ENCODE data around the gene ZCCHC7. TPM values are rescaled to one million over a fixed set of nuclear protein-coding genes. Genes with fewer than 3 reads are reported as not detected.

The ZCCHC7 gene
- total and polyA plus RNA-seq, 9 of the 15 experiments (the other 6 are each of a cell fraction or from before 2014, with no cell fraction given) = 34.1 to 68.9 (median 48.8) TPM

GRCh38 chr9:37266630-37267029, 146.3 kb downstream of the ZCCHC7 start:
- intact Hi-C loops (cut with micrococcal nuclease) = no loop called here
- Histone ChIP-seq H3K27ac (ENCODE audit: extremely low read depth, low read depth, low read length) (no peak overlapping the region), H3K27me3 (ENCODE audit: control insufficient read depth in 2 of 2, insufficient read depth in 2 of 2, low read length in 2 of 2) (no peaks in the 10 kb centered on the region), H3K4me2 (ENCODE audit: insufficient read depth, low read length) (no peak overlapping the region), H3K9me1 (ENCODE audit: control insufficient read depth, insufficient read depth, low read length) (no peaks in the 10 kb centered on the region), H3K4me3 (no peak overlapping the region), H3K4me1 (replicated peaks in 1 of 2; ENCODE audit: control insufficient read depth in 2 of 2, insufficient read depth in 2 of 2, low read length in 2 of 2) (peaks cover 3% of the 10 kb centered on the region in 2 experiments; a peak in 2 of 5 replicates), H3K36me3 (ENCODE audit: control insufficient read depth, insufficient read depth, low read length) (peaks cover 5% of the 10 kb centered on the region; the same call in 1 of the 3 replicates), H3K9me3 (replicated peaks; ENCODE audit: control insufficient read depth, insufficient read depth, low read depth, low read length) (no peaks in the 10 kb centered on the region), H3K9ac (ENCODE audit: insufficient read depth in 1 of 2, low read depth in 2 of 2, low read length in 2 of 2) (no peak overlapping the region), H3K79me2 (ENCODE audit: control insufficient read depth, insufficient read depth, low read length) (peaks cover 45% of the 10 kb centered on the region), H2AFZ (ENCODE audit: low read depth, low read length) (no peak overlapping the region), H4K20me1 (replicated peaks; ENCODE audit: control insufficient read depth, insufficient read depth, low read length) (no peaks in the 10 kb centered on the region)
- ChIA-PET POLR2A (no interaction called here), CTCF (ENCODE audit: low intra/inter-chr PET ratio) (no interaction called here)
- no peak for FAIRE-seq
- DNase-seq (ENCODE audit: extremely low read depth in 1 of 4, low spot score in 3 of 4) = no peak
- BruUV-seq (replicated peaks) = no TSS peak
- in situ Hi-C loops (cut with MboI) = no loop called here
- 94% methylated on average over 1 of the region's 1 CpG for WGBS (ENCODE audit: insufficient coverage, low coverage, missing lambda C conversion rate)
- no peak for ATAC-seq
- TF ChIP-seq ZMIZ1 (IDR thresholded peaks at IDR 0.05; ENCODE audit: low read depth in 2 of 2, low read length in 2 of 2) = no peak
- no peak for TF ChIP-seq NFE2L1 (tag; IDR thresholded peaks at IDR 0.05; ENCODE audit: borderline replicate concordance, low read depth)
- TF ChIP-seq ZNF778 (CRISPR knock-in tag; IDR thresholded peaks at IDR 0.05) = no peak
- no peak for TF ChIP-seq CEBPG (CRISPR knock-in tag; IDR thresholded peaks at IDR 0.05)
- TF ChIP-seq CEBPG (tag; conservative IDR thresholded peaks at IDR 0.05 in 1 of 2, IDR thresholded peaks at IDR 0.05 in 1 of 2) = peak; percentile 33 to 37; a peak in 1 of 4 replicates
- no peak for TF ChIP-seq SMAD4 (CRISPR knock-in tag; conservative IDR thresholded peaks at IDR 0.05)
- no peak for TF ChIP-seq C11orf30 (IDR thresholded peaks at IDR 0.05; ENCODE audit: low read depth)
- no peak for TF ChIP-seq FOXJ3 (CRISPR knock-in tag; IDR thresholded peaks at IDR 0.05)
- no peak for TF ChIP-seq HNRNPH1 (optimal IDR thresholded peaks at IDR 0.05; ENCODE audit: low read depth, low read length)
- no peak for TF ChIP-seq ZNF79 (CRISPR knock-in tag; IDR thresholded peaks at IDR 0.05; ENCODE audit: low read depth)
- TF ChIP-seq ZNF436 (CRISPR knock-in tag; IDR thresholded peaks at IDR 0.05) = no peak
- TF ChIP-seq ERF (CRISPR knock-in tag; IDR thresholded peaks at IDR 0.05) = no peak
- no peak for TF ChIP-seq ATF7 (IDR thresholded peaks at IDR 0.05)
- peak; percentile 18 for TF ChIP-seq RBM22 (IDR thresholded peaks at IDR 0.05; ENCODE audit: low read depth, low read length, poor library complexity, severe bottlenecking)
- peak; percentile 49 for TF ChIP-seq CEBPB (tag; IDR thresholded peaks at IDR 0.05)
- TF ChIP-seq ATF3 (IDR thresholded peaks at IDR 0.05) = peak; percentile 67
- no peak for TF ChIP-seq ATF3 (CRISPR knock-in tag; conservative IDR thresholded peaks at IDR 0.05)
